Cardiac muscle cell (in vitro differentiated cells and primary cell): Measurements from ENCODE around the gene ECEL1. TPM values are rescaled to one million over a fixed set of nuclear protein-coding genes. Genes with fewer than 3 reads are reported as not detected.

Experiments used
- DNase-seq, 2 donors: peaks; one replicate each; pipeline versions ENCODE4 v3.0.0 to v3.0.0-alpha.2; 2010 to 2017; ENCODE audit warnings: low read depth in 1 of 2, low spot score in 1 of 2
- H3K27ac ChIP-seq: fragments of 200-600 bp; sonication (generic); 2 replicates; pipeline ENCODE4 v1.5.1; 2016
- H3K27me3 ChIP-seq: fragments of 200-600 bp; sonication (generic); 2 replicates; pipeline ENCODE4 v1.6.0; 2016; ENCODE audit warnings: control low read depth
- H3K36me3 ChIP-seq: fragments of 200-600 bp; sonication (generic); 2 replicates; pipeline ENCODE4 v1.5.1; 2016; ENCODE audit warnings: control low read depth
- H3K4me1 ChIP-seq: fragments of 200-600 bp; sonication (generic); 2 replicates; pipeline ENCODE4 v1.8.1; 2017; ENCODE audit warnings: low read depth, mild to moderate bottlenecking, mixed run types
- H3K4me3 ChIP-seq: fragments of 200-600 bp; sonication (generic); 2 replicates; pipeline ENCODE4 v1.5.1; 2016; ENCODE audit warnings: mild to moderate bottlenecking
- H3K9me3 ChIP-seq: fragments of 200-600 bp; sonication (generic); 2 replicates; pipeline ENCODE4 v1.5.1; 2017; ENCODE audit warnings: low read depth, mild to moderate bottlenecking, control low read depth
- CTCF ChIP-seq: IDR thresholded peaks from 2 replicates; pipeline ENCODE4 v1.5.1; 2012; ENCODE audit warnings: low read depth, mild to moderate bottlenecking, low read length
- polyA plus RNA-seq: library from polyadenylated mRNA; unstranded; fragments of >200 nt; fragmentation: Nextera tagmentation; extraction: Ambion mirVana; gene quantifications from 2 replicates; pipeline ENCODE4 v1.2.1, GENCODE V29; 2016
- total RNA-seq: library from RNA; depleted of rRNA; stranded (reverse); fragments of >200 nt; gene quantifications from 2 replicates; pipeline ENCODE4 v1.2.3, GENCODE V29; 2016

Gene ECEL1
- total and polyA plus RNA-seq, 2 experiments from 2014 or later: 0.70 to 2.3 TPM

DNA sequence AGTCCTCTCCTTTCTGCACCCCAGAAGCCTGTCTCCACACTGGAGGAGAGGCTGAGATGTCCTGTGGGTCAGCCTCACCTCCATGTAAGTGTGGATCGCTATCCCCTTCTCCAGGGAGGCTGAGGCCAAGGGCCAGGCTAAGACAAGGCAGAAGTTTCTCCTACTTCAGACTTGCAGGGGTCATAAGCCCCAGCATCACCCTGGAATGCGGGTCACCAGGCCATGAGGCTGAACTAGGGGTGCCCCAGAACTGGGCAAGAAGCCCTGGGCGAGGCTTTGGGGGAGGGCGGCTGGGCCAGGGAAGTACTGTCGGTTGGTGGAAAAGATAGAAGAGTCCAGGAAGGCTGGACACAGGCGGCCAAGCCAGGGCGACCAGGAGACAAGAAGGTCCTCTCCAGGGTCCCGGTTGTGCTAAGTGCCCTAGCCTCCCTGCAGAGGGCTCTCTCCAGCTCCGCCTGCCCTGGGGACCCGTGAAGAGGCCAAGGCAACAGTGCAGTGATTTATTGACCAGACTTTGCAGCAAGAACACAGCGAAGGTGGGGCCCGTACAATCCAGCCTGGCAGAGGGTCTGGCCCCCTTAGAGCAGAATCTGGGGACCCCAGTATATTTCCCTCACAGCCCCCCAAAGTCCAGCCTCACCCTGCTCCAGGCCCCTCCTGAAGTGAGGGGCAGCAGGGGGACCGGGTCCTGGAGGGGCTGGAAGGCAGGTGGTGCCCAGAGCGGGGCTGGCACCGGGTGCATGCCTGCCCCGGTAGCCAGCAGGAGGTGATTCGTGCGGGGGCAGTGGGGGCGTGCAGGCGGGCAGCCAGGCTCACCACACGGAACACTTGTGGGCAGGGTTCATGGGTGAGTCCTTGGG is 8.1 kb downstream of the ECEL1 start:
- no peak overlapping the region for H3K27ac ChIP-seq
- H3K9me3 ChIP-seq: no peaks in the 10 kb centered on the region
- no peak for DNase-seq
- no peaks in the 10 kb centered on the region for H3K4me1 ChIP-seq
- H3K27me3 ChIP-seq: peaks cover 87% of the 10 kb centered on the region
- TF ChIP-seq CTCF: no peak
- no peak overlapping the region for H3K4me3 ChIP-seq
- no peaks in the 10 kb centered on the region for H3K36me3 ChIP-seq

DNA sequence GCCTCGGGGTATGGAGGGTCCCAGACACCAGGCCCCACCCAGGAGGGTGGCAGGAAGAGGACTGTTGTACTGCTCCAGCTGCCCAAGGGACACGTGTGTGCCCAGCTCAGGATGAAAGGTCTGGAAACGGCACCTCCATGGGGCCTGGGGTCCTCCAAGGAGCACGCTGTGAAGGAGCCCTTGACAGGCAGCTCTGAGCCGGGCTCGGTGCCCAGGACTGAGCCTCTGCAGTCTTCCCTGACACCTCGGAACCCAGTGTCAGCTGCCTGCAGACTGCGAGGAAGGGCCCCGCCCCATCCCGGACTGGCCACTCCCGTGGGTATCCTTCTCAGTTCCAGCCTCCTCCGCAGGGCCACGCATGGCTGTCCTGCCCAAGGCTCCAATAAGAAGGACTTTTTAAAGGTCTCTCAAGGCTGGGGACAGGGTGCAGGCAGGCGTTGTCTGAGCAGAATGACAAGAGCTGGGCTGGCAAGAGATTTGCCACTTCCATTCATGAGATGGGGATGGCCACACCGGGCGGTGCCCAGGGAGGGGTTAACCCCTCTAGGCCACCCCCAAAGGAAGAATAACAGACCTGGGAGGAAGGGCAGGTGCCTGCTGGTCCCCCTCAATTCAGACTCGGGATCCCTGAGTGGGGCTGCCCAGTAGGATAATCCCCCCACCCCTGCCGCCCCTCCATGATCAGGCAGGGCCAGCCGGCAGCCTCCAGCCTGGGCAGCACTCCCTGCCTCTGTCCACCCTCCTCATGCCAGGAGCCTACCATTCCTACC is 8.9 kb downstream of the ECEL1 start:
- DNase-seq: no peak
- no peak overlapping the region for H3K27ac ChIP-seq
- no peak overlapping the region for H3K4me3 ChIP-seq
- peaks cover 87% of the 10 kb centered on the region for H3K27me3 ChIP-seq
- TF ChIP-seq CTCF: no peak
- no peaks in the 10 kb centered on the region for H3K36me3 ChIP-seq
- H3K9me3 ChIP-seq: no peaks in the 10 kb centered on the region
- H3K4me1 ChIP-seq: no peaks in the 10 kb centered on the region

- no peaks in the 10 kb centered on the region for H3K4me1 ChIP-seq
- H3K36me3 ChIP-seq: no peaks in the 10 kb centered on the region
- TF ChIP-seq CTCF: no peak
- H3K9me3 ChIP-seq: no peaks in the 10 kb centered on the region
- DNase-seq: no peak
- H3K4me3 ChIP-seq: no peak overlapping the region
- H3K27me3 ChIP-seq: peaks cover 85% of the 10 kb centered on the region
- H3K27ac ChIP-seq: no peak overlapping the region
Observed at GRCh38 chr2:232477751-232478510, 9.7 kb downstream of the ECEL1 start.

DNA sequence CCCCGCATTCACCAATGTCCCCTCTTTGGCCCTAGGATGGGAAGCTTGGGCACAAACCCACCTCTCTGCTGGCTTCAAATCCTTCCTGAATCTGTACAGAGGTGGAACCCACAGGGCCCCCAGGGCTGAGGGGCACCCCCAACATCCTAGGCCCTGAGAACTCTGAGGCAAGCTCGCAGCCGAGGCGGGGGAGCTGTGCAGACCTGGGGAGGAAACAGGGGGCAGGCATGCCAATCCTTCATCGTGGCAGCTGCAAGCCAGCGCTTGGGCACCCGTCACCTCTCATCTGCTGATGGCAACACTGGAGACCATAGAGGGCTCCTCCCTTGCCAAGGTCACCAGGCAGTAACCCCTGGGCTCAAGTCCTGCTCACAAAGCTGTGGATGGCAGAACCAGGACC is 10.8 kb downstream of the ECEL1 start:
- no peaks in the 10 kb centered on the region for H3K9me3 ChIP-seq
- TF ChIP-seq CTCF: no peak
- H3K27me3 ChIP-seq: peaks cover 85% of the 10 kb centered on the region
- no peak overlapping the region for H3K27ac ChIP-seq
- no peak for DNase-seq
- H3K36me3 ChIP-seq: no peaks in the 10 kb centered on the region
- no peak overlapping the region for H3K4me3 ChIP-seq
- H3K4me1 ChIP-seq: no peaks in the 10 kb centered on the region

DNA sequence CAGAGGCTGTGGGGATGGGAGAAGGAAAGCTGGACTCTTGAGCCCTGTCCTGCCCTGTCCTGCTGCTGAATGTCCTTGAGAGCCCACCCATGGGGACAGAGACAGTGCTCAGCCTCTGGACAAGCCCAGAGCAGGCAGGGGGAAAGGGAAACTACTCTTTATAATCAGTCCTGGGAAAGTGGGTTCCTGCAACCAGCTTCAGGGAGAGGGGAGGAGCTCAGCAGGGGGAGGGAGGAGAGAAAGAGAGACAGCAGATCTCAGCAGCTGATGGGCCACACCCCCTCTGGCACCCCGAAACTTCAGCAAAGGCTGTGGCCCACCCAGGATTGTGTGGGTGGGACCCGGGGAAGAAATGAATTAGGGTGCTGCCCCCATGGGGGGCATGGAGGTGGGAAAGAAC is 11.6 kb downstream of the ECEL1 start:
- no peaks in the 10 kb centered on the region for H3K9me3 ChIP-seq
- no peak for TF ChIP-seq CTCF
- H3K27me3 ChIP-seq: peaks cover 83% of the 10 kb centered on the region
- H3K4me1 ChIP-seq: no peaks in the 10 kb centered on the region
- no peak for DNase-seq
- no peak overlapping the region for H3K27ac ChIP-seq
- H3K36me3 ChIP-seq: no peaks in the 10 kb centered on the region
- no peak overlapping the region for H3K4me3 ChIP-seq
